Breast epithelium (tissue), 3 donors: ENCODE data around the gene ZNF184.

ENCODE experiments used
- POLR2A ChIP-seq: fragments of 450-650 bp; IDR thresholded peaks from one replicate; pipeline ENCODE4 v1.6.1; 2016; ENCODE audit warnings: antibody characterized with exemption, mild to moderate bottlenecking, moderate library complexity
- POLR2AphosphoS5 ChIP-seq, 3 donors: sonication (generic); formaldehyde crosslinking; IDR thresholded peaks; one replicate each; pipeline ENCODE4 v1.6.1; 2017; ENCODE audit warnings: antibody characterized with exemption in 3 of 3
- TF ChIP-seq, protein P1 (sequence below), 3 donors: fragments of 450-650 bp; IDR thresholded peaks; one replicate each; pipeline ENCODE4 v1.5.1; 2016 to 2017; ENCODE audit warnings: antibody characterized with exemption in 3 of 3, mild to moderate bottlenecking in 3 of 3, moderate library complexity in 3 of 3

DNA sequence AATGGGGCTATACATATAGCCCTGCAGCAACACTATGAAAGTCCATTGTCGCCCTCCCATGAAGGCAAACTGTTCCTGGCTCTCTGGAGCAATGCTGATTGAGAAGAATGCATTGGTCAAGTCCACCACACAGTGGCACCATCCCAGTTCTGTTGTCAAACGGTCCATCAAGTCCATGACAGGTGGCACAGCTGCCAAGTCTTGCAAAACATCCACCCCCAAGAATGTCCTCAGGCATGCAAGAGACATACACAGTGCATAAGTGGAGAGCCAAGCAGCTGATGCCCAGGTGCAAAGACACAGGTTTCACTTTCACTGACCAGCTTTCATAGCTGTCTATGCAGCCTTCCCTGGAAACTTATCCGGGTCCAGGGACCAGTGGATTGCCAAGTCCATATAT lies 66.8 kb downstream of the ZNF184 start:
- TF ChIP-seq, protein P1, sequence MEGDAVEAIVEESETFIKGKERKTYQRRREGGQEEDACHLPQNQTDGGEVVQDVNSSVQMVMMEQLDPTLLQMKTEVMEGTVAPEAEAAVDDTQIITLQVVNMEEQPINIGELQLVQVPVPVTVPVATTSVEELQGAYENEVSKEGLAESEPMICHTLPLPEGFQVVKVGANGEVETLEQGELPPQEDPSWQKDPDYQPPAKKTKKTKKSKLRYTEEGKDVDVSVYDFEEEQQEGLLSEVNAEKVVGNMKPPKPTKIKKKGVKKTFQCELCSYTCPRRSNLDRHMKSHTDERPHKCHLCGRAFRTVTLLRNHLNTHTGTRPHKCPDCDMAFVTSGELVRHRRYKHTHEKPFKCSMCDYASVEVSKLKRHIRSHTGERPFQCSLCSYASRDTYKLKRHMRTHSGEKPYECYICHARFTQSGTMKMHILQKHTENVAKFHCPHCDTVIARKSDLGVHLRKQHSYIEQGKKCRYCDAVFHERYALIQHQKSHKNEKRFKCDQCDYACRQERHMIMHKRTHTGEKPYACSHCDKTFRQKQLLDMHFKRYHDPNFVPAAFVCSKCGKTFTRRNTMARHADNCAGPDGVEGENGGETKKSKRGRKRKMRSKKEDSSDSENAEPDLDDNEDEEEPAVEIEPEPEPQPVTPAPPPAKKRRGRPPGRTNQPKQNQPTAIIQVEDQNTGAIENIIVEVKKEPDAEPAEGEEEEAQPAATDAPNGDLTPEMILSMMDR (IDR thresholded peaks at IDR 0.05) = no peak
- TF ChIP-seq POLR2AphosphoS5 (IDR thresholded peaks at IDR 0.05) (no peak), POLR2A (no peak)
